Endothelial cell of umbilical vein (primary cell): Measurements from ENCODE around the gene FAM177B.

Source experiments
- CTCF ChIP-seq, 2 donors: IDR thresholded peaks; 1 replicate in 1 of 2; 2 replicates in 1 of 2; pipeline ENCODE4 v1.5.1; 2011; ENCODE audit warnings: low read length in 2 of 2, mild to moderate bottlenecking in 2 of 2, moderate library complexity in 2 of 2, control low read depth in 1 of 2, inconsistent platforms in 1 of 2, low read depth in 1 of 2; ENCODE audit not compliant: insufficient read depth in 1 of 2; ENCODE audit errors: extremely low read depth in 1 of 2
- EZH2 ChIP-seq: IDR thresholded peaks from 2 replicates; pipeline ENCODE4 v1.6.1; 2012; ENCODE audit warnings: borderline replicate concordance, low read depth, mild to moderate bottlenecking, moderate library complexity, low read length, inconsistent platforms; ENCODE audit not compliant: severe bottlenecking
- FOS ChIP-seq: IDR thresholded peaks from 2 replicates; pipeline ENCODE4 v1.6.1; 2011; ENCODE audit warnings: mild to moderate bottlenecking, low read length, moderate library complexity, borderline replicate concordance; ENCODE audit not compliant: insufficient read depth
- GATA2 ChIP-seq: IDR thresholded peaks from 2 replicates; pipeline ENCODE4 v1.7.0; 2011; ENCODE audit warnings: low read depth, mild to moderate bottlenecking, moderate library complexity, mixed read lengths, low read length; ENCODE audit not compliant: insufficient read length, insufficient read depth
- JUN ChIP-seq: IDR thresholded peaks from 2 replicates; pipeline ENCODE4 v1.6.1; 2011; ENCODE audit warnings: borderline replicate concordance, low read depth; ENCODE audit not compliant: insufficient read length, insufficient read depth
- MAX ChIP-seq: IDR thresholded peaks from 2 replicates; pipeline ENCODE4 v1.6.1; 2011; ENCODE audit not compliant: insufficient read depth, insufficient read length
- MYC ChIP-seq: IDR thresholded peaks from one replicate; pipeline ENCODE4 v1.6.1; 2011; ENCODE audit warnings: mild to moderate bottlenecking, low read depth, low read length
- POLR2A ChIP-seq: IDR thresholded peaks from 2 replicates; pipeline ENCODE4 v1.6.1; 2012; ENCODE audit warnings: low read depth, mild to moderate bottlenecking, control low read depth, low read length
- POLR2AphosphoS5 ChIP-seq: IDR thresholded peaks from 2 replicates; pipeline ENCODE4 v1.6.1; 2012; ENCODE audit warnings: low read depth, mild to moderate bottlenecking, control low read depth, low read length, moderate library complexity; ENCODE audit not compliant: insufficient read depth

- no peak for TF ChIP-seq MYC
- TF ChIP-seq CTCF (IDR thresholded peaks at IDR 0.05; ENCODE audit: extremely low read depth in 1 of 2, insufficient read depth in 1 of 2, low read depth in 1 of 2, low read length in 2 of 2) = no peak
- TF ChIP-seq FOS = no peak
- TF ChIP-seq POLR2A = no peak
- TF ChIP-seq EZH2 = no peak
- TF ChIP-seq JUN = no peak
- TF ChIP-seq POLR2AphosphoS5 = no peak
- TF ChIP-seq MAX = no peak
- TF ChIP-seq GATA2 = no peak
Observed at GRCh38 chr1:222709700-222710153, 27.3 kb upstream of the FAM177B start.
